Keratinocyte (primary cell): ENCODE measurements around the gene PDX1.

Source experiments
- CTCF ChIP-seq, 3 experiments: IDR thresholded peaks in 1 of 3; conservative IDR thresholded peaks in 1 of 3; optimal IDR thresholded peaks in 1 of 3; 2 replicates in 2 of 3; 3 replicates in 1 of 3; pipeline versions ENCODE3 to v1.5.1; 2011; ENCODE audit warnings: low read length in 3 of 3, mild to moderate bottlenecking in 3 of 3, moderate library complexity in 2 of 3, control low read depth in 1 of 3, inconsistent platforms in 1 of 3; ENCODE audit not compliant: insufficient read depth in 2 of 3; ENCODE audit errors: extremely low read depth in 1 of 3
- EZH2 ChIP-seq: IDR thresholded peaks from one replicate; pipeline ENCODE4 v1.6.1; 2012; ENCODE audit warnings: inconsistent platforms, mild to moderate bottlenecking, low read length, moderate library complexity

- no peak for TF ChIP-seq EZH2
- no peak for TF ChIP-seq CTCF (optimal IDR thresholded peaks at IDR 0.05 in 1 of 3, IDR thresholded peaks at IDR 0.05 in 1 of 3, conservative IDR thresholded peaks at IDR 0.05 in 1 of 3; ENCODE audit: extremely low read depth in 1 of 3, insufficient read depth in 2 of 3, low read length in 3 of 3)
These were observed 14.0 kb downstream of the PDX1 start for GRCh38 chr13:27933580-27934328.
